K562 treated with DMSO at 1 percent for 4 hours (cell line): ENCODE measurements around the gene POMT2. TPM values are rescaled to one million over a fixed set of nuclear protein-coding genes. Genes with fewer than 3 reads are reported as not detected.

ENCODE experiments used
- total RNA-seq: library from RNA; unstranded; fragments of 300-600 nt; gene quantifications from 2 replicates; pipeline ENCODE4 v1.2.3, GENCODE V29; 2022; ENCODE audit not compliant: insufficient read depth

The POMT2 gene, protein sequence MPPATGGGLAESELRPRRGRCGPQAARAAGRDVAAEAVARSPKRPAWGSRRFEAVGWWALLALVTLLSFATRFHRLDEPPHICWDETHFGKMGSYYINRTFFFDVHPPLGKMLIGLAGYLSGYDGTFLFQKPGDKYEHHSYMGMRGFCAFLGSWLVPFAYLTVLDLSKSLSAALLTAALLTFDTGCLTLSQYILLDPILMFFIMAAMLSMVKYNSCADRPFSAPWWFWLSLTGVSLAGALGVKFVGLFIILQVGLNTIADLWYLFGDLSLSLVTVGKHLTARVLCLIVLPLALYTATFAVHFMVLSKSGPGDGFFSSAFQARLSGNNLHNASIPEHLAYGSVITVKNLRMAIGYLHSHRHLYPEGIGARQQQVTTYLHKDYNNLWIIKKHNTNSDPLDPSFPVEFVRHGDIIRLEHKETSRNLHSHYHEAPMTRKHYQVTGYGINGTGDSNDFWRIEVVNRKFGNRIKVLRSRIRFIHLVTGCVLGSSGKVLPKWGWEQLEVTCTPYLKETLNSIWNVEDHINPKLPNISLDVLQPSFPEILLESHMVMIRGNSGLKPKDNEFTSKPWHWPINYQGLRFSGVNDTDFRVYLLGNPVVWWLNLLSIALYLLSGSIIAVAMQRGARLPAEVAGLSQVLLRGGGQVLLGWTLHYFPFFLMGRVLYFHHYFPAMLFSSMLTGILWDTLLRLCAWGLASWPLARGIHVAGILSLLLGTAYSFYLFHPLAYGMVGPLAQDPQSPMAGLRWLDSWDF
- total RNA-seq = 7.2 and 14.4 TPM in 2 replicates

GRCh38 chr14:77320238-77320935, at the start of gene POMT2:
TSS of gene POMT2 (minus strand) at chr14:77320883. CDS start at chr14:77320681, 202 bp downstream.

GRCh38 chr14:77271113-77271710, 49.5 kb downstream of the POMT2 start, which contains the start of gene NGB:
TSS of gene NGB (minus strand) at chr14:77271206. CDS start at chr14:77270937, 269 bp downstream.

Other genes starting within 250 kb of the POMT2 start
- gene CIPC, start 222.6 kb downstream of the POMT2 start, total RNA-seq = 4.6 and 5.6 TPM in 2 replicates
- gene ZDHHC22, start 179.1 kb downstream of the POMT2 start, total RNA-seq = not detected in 2 replicates
- gene TMEM63C, start 139.1 kb downstream of the POMT2 start, total RNA-seq = not detected in 2 replicates
- not detected in 2 replicates for gene NGB, start 49.7 kb downstream of the POMT2 start, total RNA-seq
- 19.1 and 24.9 TPM in 2 replicates for gene GSTZ1, start 153 bp upstream of the POMT2 start, total RNA-seq
- 4.8 and 5.7 TPM in 2 replicates for gene TMED8, start 56.2 kb upstream of the POMT2 start, total RNA-seq
- gene SAMD15, start 56.5 kb upstream of the POMT2 start, total RNA-seq = not detected in 2 replicates
- 0.38 TPM in 1 of 2 replicates, not detected in the other for gene NOXRED1, start 102.6 kb upstream of the POMT2 start, total RNA-seq
- gene VIPAS39, start 136.7 kb upstream of the POMT2 start, total RNA-seq = 7.0 and 7.4 TPM in 2 replicates
- gene AHSA1, start 137.2 kb upstream of the POMT2 start, total RNA-seq = 91.9 and 101 TPM in 2 replicates
- gene ISM2, start 177.9 kb upstream of the POMT2 start, total RNA-seq = not detected in 2 replicates